HepG2 (cell line): ENCODE data around the gene ASPRV1. TPM values are rescaled to one million over a fixed set of nuclear protein-coding genes. Genes with fewer than 3 reads are reported as not detected.

ENCODE experiments used
- ATF7 ChIP-seq, 2 experiments: fragments of 450-650 bp in 1 of 2; sonication (generic) in 1 of 2; formaldehyde crosslinking in 1 of 2; IDR thresholded peaks; 2 replicates each; pipeline versions ENCODE4 v1.4.0 to v1.6.1; 2016 to 2020; ENCODE audit warnings: antibody characterized with exemption in 1 of 2, mild to moderate bottlenecking in 1 of 2, missing genetic modification reagents in 1 of 2
- BORCS8-MEF2B ChIP-seq: sonication (generic); formaldehyde crosslinking; IDR thresholded peaks from 2 replicates; pipeline ENCODE4 v1.8.0; 2022; ENCODE audit warnings: mild to moderate bottlenecking, missing genetic modification reagents
- HDAC1 ChIP-seq: sonication (generic); formaldehyde crosslinking; IDR thresholded peaks from 2 replicates; pipeline ENCODE4 v1.5.1; 2020; ENCODE audit warnings: mild to moderate bottlenecking, missing genetic modification reagents
- HMG20A ChIP-seq: IDR thresholded peaks from 2 replicates; pipeline ENCODE4 v1.6.1; 2016; ENCODE audit warnings: borderline replicate concordance
- HOXA9 ChIP-seq: sonication (generic); formaldehyde crosslinking; IDR thresholded peaks from 2 replicates; pipeline ENCODE4 v1.8.1; 2022; ENCODE audit warnings: missing genetic modification reagents, mild to moderate bottlenecking, moderate library complexity, borderline replicate concordance
- KLF11 ChIP-seq: IDR thresholded peaks from 2 replicates; pipeline ENCODE4 v1.6.1; 2016; ENCODE audit warnings: missing compliant biosample characterization
- MED1 ChIP-seq: sonication (generic); formaldehyde crosslinking; IDR thresholded peaks from 2 replicates; pipeline ENCODE4 v1.4.0; 2020; ENCODE audit warnings: missing genetic modification reagents
- PHF21A ChIP-seq: sonication (generic); formaldehyde crosslinking; IDR thresholded peaks from 2 replicates; pipeline ENCODE4 v1.5.0; 2020; ENCODE audit warnings: mild to moderate bottlenecking, missing genetic modification reagents
- PHF5A ChIP-seq: IDR thresholded peaks from one replicate; pipeline ENCODE4 v1.6.1; 2018; ENCODE audit warnings: low read depth, missing genetic modification reagents; ENCODE audit not compliant: unreplicated experiment
- ZFYVE20 ChIP-seq: sonication (generic); formaldehyde crosslinking; IDR thresholded peaks from 2 replicates; pipeline ENCODE4 v1.8.0; 2023; ENCODE audit warnings: low read depth, mild to moderate bottlenecking, moderate library complexity, missing genetic modification reagents, borderline replicate concordance
- ZNF12 ChIP-seq: sonication (generic); formaldehyde crosslinking; IDR thresholded peaks from 2 replicates; pipeline ENCODE4 v1.5.0; 2020; ENCODE audit warnings: missing genetic modification reagents
- polyA plus RNA-seq, 8 experiments: library from polyadenylated mRNA; depleted of rRNA in 3 of 8; stranded (reverse) in 7 of 8; unstranded in 1 of 8; fragments of >200 nt; fragmentation: Illumina TruSeq in 4 of 8; extraction: Trizol in 4 of 8; gene quantifications; 2 replicates each; pipeline versions ENCODE4 v1.2.1 to v1.2.3, GENCODE V29; 2011 to 2016; ENCODE audit warnings: low read depth in 4 of 8, missing spikeins in 1 of 8, mixed read lengths in 1 of 8; ENCODE audit not compliant: insufficient read depth in 1 of 8
- total RNA-seq, 5 experiments: library from RNA; depleted of rRNA; stranded (reverse); fragments of >200 nt; fragmentation: Illumina TruSeq; extraction: Trizol; gene quantifications; 2 replicates each; pipeline ENCODE4 v1.2.3, GENCODE V29; 2016; ENCODE audit warnings: low read depth in 1 of 5
- TF ChIP-seq, protein P1 (sequence below): sonication (generic); formaldehyde crosslinking; IDR thresholded peaks from 2 replicates; pipeline ENCODE4; 2020; ENCODE audit warnings: missing genetic modification reagents, mild to moderate bottlenecking, borderline replicate concordance
- TF ChIP-seq, protein P2 (sequence below): sonication (generic); formaldehyde crosslinking; IDR thresholded peaks from 2 replicates; pipeline ENCODE4 v1.8.0; 2022; ENCODE audit warnings: missing genetic modification reagents, mild to moderate bottlenecking, inconsistent platforms, borderline replicate concordance
- TF ChIP-seq, protein P3 (sequence below): sonication (generic); formaldehyde crosslinking; IDR thresholded peaks from 2 replicates; pipeline ENCODE4 v1.5.0; 2020; ENCODE audit warnings: missing genetic modification reagents
- TF ChIP-seq, protein P4 (sequence below): sonication (generic); formaldehyde crosslinking; IDR thresholded peaks from 2 replicates; pipeline ENCODE4 v1.4.0; 2020; ENCODE audit warnings: missing genetic modification reagents
- TF ChIP-seq, protein P5 (sequence below): sonication (generic); formaldehyde crosslinking; IDR thresholded peaks from 2 replicates; pipeline ENCODE4 v1.5.0; 2020; ENCODE audit warnings: mild to moderate bottlenecking, missing genetic modification reagents
- TF ChIP-seq, protein P6 (sequence below): IDR thresholded peaks from 2 replicates; pipeline ENCODE4 v1.6.1; 2012; ENCODE audit warnings: low read depth, low read length, improper control_type of control experiment

The ASPRV1 gene
- total and polyA plus RNA-seq, 2 of the 13 experiments (the other 11 are each of a cell fraction or from before 2014, with no cell fraction given) = 0.40 to 0.48 TPM

DNA sequence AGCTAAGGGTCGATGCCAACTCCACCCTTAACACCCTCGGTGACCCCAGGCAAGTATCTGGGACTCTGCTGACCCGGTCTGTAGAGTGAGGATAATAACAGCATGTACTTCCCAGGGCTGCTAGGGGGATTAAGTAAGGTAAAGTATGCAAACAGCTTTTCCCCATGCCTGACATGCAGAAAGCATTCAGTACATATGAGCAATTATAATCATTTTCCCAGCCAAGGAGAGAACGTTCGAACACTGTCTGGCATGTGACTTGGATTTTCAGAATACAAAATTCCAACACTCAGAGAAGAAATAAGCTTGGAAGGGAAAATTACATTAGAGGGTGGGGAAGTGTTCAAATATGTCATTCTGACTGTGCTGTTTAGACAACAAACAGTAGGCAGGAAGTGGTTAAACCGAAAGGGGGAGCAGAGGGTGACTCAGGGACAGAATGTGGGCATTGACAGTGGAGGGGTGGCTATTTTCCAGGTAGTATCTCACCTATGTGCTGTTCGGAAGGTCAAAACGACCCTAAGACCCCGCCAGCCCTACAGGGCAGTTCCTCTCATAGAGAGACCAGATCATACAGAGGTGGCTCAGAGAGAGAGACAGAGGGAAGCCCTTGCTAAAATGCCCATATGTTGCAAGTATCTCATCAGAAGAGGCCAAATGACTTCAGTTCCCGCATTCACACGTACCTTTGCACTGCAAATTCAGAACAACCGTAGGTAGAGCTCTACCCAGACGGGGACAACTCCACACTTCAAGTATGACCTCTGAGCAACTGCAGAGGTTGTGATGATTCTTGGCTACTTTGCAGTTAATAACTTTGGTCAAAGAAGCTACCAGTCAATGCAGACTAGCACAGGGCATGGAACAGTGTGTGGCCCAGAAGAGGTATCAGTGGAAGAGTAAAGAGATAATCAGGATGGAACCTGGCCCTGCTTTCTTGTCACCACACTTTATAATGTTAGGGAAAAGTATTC, 14.8 kb downstream of the ASPRV1 start (continued):
- TF ChIP-seq, protein P1, sequence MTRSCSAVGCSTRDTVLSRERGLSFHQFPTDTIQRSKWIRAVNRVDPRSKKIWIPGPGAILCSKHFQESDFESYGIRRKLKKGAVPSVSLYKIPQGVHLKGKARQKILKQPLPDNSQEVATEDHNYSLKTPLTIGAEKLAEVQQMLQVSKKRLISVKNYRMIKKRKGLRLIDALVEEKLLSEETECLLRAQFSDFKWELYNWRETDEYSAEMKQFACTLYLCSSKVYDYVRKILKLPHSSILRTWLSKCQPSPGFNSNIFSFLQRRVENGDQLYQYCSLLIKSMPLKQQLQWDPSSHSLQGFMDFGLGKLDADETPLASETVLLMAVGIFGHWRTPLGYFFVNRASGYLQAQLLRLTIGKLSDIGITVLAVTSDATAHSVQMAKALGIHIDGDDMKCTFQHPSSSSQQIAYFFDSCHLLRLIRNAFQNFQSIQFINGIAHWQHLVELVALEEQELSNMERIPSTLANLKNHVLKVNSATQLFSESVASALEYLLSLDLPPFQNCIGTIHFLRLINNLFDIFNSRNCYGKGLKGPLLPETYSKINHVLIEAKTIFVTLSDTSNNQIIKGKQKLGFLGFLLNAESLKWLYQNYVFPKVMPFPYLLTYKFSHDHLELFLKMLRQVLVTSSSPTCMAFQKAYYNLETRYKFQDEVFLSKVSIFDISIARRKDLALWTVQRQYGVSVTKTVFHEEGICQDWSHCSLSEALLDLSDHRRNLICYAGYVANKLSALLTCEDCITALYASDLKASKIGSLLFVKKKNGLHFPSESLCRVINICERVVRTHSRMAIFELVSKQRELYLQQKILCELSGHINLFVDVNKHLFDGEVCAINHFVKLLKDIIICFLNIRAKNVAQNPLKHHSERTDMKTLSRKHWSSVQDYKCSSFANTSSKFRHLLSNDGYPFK (CRISPR knock-in tag) = no peak
- TF ChIP-seq BORCS8-MEF2B (CRISPR knock-in tag) (no peak), ZFYVE20 (CRISPR knock-in tag) (no peak), ATF7 (IDR thresholded peaks at IDR 0.05) (no peak), ATF7 (CRISPR knock-in tag; IDR thresholded peaks at IDR 0.05) (no peak), HMG20A (CRISPR knock-in tag) (peak; percentile 55; the same call in 1 of the 2 replicates), HDAC1 (CRISPR knock-in tag) (0 out of 2 replicates have a peak, but pooled peaks have one; percentile 59), PHF5A (CRISPR knock-in tag) (no peak), HOXA9 (CRISPR knock-in tag) (no peak), PHF21A (CRISPR knock-in tag) (no peak), ZNF12 (CRISPR knock-in tag) (no peak), KLF11 (CRISPR knock-in tag) (no peak), MED1 (CRISPR knock-in tag) (peak; percentile 49; the same call in 1 of the 2 replicates)
- TF ChIP-seq, protein P2, sequence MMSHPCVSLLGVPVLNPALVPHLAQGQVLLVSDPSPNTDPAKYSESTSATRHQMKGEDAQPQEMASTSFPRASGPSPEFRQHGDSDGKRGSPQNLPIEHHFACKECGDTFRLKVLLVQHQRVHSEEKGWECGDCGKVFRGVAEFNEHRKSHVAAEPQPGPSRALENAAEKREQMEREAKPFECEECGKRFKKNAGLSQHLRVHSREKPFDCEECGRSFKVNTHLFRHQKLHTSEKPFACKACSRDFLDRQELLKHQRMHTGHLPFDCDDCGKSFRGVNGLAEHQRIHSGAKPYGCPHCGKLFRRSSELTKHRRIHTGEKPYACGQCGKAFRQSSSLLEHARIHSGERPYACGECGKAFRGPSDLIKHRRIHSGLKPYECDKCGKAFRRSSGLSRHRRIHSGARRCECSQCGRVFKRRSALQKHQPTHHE = no peak
- TF ChIP-seq, protein P3, sequence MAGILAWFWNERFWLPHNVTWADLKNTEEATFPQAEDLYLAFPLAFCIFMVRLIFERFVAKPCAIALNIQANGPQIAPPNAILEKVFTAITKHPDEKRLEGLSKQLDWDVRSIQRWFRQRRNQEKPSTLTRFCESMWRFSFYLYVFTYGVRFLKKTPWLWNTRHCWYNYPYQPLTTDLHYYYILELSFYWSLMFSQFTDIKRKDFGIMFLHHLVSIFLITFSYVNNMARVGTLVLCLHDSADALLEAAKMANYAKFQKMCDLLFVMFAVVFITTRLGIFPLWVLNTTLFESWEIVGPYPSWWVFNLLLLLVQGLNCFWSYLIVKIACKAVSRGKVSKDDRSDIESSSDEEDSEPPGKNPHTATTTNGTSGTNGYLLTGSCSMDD = no peak
- TF ChIP-seq, protein P4, sequence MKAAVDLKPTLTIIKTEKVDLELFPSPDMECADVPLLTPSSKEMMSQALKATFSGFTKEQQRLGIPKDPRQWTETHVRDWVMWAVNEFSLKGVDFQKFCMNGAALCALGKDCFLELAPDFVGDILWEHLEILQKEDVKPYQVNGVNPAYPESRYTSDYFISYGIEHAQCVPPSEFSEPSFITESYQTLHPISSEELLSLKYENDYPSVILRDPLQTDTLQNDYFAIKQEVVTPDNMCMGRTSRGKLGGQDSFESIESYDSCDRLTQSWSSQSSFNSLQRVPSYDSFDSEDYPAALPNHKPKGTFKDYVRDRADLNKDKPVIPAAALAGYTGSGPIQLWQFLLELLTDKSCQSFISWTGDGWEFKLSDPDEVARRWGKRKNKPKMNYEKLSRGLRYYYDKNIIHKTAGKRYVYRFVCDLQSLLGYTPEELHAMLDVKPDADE = no peak
- TF ChIP-seq, protein P5, sequence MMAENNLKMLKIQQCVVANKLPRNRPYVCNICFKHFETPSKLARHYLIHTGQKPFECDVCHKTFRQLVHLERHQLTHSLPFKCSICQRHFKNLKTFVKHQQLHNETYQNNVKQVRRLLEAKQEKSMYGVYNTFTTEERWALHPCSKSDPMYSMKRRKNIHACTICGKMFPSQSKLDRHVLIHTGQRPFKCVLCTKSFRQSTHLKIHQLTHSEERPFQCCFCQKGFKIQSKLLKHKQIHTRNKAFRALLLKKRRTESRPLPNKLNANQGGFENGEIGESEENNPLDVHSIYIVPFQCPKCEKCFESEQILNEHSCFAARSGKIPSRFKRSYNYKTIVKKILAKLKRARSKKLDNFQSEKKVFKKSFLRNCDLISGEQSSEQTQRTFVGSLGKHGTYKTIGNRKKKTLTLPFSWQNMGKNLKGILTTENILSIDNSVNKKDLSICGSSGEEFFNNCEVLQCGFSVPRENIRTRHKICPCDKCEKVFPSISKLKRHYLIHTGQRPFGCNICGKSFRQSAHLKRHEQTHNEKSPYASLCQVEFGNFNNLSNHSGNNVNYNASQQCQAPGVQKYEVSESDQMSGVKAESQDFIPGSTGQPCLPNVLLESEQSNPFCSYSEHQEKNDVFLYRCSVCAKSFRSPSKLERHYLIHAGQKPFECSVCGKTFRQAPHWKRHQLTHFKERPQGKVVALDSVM (CRISPR knock-in tag) = no peak
- TF ChIP-seq, protein P6, sequence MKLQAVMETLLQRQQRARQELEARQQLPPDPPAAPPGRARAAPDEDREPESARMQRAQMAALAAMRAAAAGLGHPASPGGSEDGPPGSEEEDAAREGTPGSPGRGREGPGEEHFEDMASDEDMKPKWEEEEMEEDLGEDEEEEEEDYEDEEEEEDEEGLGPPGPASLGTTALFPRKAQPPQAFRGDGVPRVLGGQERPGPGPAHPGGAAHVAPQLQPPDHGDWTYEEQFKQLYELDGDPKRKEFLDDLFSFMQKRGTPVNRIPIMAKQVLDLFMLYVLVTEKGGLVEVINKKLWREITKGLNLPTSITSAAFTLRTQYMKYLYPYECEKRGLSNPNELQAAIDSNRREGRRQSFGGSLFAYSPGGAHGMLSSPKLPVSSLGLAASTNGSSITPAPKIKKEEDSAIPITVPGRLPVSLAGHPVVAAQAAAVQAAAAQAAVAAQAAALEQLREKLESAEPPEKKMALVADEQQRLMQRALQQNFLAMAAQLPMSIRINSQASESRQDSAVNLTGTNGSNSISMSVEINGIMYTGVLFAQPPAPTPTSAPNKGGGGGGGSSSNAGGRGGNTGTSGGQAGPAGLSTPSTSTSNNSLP = peak; percentile 41; the same call in 1 of the 2 replicates
